ENCODE measurements around the gene MYL3.

Gene MYL3

DNA sequence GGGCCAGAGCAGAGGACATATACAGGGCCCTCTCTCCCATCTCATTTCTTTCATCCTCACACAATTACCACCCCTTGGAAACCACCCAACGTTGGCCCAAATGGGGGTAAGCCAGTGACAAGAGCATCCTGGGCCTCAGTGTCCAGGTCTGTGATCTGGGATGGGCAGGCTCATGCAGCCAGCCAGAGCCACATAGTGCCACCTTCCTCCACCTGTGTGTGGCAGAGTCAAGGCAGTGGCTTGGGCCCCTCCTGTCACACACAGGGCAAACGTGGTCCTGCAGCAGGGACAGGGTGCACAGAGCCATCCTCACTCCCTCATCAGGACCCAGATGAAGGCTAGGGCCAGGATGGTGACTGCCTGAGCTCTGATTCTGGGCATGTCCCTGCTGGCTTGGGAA is 2.3 kb upstream of the MYL3 start:
- no peak for DNase-seq (ENCODE audit: low read depth, low spot score)

DNA sequence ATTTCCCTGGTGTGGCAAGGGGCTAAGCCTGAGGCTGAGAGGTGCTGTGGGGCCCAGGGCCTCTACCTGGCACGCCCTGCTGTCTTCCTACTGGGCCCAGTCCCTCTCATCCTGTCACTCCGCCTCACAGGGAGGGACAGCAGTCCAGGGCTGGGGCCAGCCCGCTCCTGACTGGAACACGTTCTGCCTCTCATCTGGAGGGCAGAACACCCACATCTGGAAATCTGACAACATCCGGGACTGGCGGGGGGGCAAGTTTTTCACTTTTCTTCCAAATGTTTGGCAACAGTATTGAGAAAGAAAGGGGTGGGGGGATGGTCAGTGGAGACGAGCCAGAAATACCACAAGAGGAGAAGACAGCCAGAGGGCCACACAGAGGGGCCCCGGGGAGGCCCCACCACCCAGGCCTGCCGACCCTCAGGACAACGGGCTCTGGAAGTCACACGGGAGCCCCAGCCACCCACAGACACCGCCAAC is 1.8 kb upstream of the MYL3 start:
- DNase-seq (ENCODE audit: low read depth, low spot score) = no peak

DNA sequence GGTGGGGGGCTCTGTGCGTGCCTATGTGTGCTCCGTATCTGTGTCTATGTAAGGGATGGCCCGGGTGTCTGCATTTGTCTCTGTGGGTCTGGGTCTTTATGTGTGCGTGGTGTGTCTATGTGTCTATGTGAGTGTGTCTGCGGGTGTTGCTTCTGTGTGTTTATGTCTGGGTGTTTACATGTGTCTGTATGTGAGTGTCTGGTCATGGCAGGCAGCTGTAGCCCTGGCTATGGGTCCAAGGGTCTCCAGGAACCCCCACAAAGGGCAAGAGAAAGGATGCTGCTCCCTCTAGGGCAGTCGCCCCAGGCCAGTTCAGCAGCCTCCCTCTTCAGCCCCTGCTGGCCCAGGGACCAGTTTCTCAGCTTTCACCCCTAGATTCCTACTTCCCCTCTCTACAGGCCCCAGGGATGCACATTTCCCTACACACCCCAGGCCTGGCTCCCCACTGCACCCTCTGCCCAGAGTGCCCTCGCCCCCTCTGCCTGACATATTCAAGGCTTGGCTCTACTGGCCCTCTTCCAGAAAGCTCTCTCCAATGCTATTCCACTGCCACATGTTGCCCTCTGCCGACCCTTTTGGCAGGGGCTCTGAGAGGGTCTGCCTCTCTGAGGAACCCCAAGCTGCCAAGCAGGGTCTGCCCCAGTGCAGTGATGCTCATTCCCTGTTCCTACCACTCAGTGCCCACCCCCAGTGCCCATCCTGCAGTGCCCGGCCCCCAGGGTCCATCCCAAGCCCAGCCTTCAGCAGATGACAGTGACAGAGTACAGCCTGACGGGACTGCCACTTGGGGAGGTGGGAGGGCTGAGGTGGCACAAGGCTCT is 1.0 kb upstream of the MYL3 start:
- no peak for DNase-seq (ENCODE audit: low read depth, low spot score)

DNA sequence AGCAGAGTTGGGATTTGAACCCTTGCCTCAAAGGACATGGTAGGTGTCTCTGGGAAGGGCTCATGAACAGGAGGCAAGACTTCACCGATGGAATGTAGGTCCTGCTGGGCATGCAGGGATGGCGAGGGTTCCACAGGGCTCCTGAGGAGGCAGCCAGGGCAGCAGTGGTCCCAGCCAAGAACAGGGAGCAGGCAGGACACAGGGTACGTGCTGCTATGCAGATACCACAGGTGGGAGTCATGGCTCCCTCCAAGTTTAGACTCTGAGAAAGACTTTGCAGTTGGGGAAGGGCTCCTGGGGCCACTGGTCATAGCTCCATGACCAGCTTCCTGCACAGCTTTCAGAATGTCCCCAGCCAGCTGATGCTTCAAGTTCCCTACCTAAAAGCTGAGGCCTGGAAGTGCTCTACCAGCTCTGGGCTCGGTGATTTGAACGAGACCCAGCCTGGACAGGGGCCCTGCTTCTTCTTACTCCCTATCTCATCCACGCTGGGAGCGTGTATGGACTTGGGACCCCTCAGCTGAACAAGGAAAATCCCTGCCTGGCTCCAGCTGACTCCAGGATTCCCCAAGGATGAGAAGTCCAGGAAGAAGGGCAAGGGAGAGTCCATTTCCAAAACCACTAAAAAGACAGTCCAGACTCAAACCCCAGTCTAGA is 747 bp downstream of the MYL3 start:
- no peak for DNase-seq (ENCODE audit: low read depth, low spot score)

DNA sequence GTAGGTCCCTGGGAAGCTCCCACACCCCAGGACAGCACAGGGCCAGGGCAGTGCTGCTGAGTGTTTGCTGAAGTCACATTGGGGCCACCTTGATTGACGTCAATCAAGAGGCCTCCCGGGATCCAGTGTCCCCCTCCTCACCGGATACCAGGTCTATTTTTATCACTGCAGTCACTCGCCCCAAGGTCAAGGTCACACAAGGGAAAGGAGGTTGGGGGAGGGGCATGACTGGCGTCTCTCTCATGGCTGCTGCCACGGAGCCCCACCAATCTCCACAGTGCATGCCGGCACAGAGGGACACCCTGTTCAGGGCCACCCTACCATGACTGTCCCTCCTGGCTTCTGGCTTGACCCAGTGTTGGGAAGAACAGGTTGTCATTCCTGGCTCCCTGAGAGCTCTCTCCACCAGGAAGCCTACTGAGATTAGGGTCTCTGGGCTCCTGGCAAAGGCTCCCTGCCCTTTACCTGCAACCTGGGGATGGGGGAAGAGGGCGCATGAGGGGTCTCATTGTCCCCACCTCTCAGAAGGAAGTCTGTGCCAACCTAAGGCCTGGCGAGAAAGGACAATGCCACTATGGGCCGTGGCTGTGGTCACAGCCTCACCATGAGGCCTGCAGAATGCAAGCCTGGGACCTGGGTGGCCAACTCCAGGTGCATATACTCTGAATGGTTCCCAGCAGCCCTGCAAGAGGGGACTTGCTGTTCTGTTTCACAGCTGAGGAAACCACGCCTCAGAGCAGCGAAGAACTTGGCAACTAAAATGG is 1.5 kb downstream of the MYL3 start:
- DNase-seq (ENCODE audit: low read depth, low spot score) = no peak

DNA sequence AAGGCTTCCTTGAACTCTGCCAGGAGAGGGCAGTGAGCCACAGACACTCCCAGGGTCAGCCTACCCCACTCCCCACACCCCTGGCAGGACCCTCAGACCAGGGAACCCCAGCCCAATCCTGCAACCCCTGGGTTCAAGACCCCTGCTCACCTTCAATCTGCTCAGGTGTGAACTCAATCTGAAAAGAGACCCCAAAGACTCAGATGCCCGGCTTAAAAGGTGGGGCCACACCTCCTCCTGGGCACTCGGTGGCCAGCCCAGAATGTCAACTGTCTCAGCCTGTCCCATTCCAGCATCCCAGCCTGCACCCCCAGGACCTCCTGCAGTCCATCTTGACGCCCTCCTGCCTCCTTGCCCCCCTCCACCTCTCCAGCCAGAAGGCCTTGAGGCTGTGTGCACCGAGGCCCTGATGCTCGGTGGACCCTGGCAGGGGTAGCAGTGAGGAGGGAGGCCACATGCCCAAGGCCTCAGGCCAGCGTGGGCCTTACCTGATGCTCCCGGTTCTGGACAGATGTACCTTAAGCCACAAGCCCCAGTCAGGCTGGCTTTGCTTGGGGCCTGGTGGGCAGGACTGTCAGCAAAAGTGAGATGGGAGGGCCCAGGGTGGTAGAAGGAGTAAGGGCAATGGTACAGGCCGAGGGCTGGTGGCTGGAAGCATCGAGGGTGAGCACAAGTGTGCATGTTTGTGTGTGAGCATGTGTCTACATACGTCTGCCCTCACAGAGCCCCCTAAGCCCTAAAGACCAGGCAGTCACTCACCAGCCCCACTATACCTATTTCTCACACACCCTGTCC is 2.2 kb downstream of the MYL3 start:
- no peak for DNase-seq (ENCODE audit: low read depth, low spot score)

DNA sequence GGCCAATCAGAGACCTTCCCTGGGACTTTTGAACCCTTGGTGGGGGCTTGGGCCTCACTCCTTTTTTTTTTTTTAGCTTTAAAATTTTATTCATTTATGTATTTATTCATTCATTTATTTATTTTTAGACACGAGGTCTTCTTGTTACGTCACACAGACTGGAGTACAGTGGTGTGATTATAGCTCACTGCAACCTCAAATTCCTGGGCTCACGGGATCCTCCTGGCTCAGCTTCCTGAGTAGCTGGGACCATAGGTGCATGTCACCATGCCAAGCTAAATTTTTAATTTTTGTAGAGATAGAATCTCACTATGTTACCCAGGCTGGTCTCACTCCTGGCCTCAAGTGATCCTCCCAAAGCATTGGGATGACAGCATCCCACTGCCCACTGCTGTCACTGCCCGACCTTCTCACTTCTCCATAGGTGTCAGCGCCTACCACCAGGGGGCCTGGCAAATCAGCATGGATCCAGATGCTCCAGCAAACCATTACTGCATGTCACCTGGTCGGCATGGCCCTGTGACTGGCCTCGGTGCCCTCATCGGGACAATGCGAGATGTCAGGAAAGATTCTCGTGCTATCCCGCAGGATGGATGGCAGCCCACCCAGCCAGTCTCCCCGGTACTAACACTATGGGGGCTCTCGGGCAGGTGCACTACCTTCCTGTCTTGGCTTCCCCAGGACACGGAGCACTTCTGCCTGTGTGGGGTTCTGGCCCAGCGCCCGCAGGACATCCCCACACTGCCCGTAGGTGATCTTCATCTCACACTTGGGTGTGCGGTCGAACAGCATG is 3.0 kb downstream of the MYL3 start:
- DNase-seq (ENCODE audit: low read depth, low spot score) = no peak

DNA sequence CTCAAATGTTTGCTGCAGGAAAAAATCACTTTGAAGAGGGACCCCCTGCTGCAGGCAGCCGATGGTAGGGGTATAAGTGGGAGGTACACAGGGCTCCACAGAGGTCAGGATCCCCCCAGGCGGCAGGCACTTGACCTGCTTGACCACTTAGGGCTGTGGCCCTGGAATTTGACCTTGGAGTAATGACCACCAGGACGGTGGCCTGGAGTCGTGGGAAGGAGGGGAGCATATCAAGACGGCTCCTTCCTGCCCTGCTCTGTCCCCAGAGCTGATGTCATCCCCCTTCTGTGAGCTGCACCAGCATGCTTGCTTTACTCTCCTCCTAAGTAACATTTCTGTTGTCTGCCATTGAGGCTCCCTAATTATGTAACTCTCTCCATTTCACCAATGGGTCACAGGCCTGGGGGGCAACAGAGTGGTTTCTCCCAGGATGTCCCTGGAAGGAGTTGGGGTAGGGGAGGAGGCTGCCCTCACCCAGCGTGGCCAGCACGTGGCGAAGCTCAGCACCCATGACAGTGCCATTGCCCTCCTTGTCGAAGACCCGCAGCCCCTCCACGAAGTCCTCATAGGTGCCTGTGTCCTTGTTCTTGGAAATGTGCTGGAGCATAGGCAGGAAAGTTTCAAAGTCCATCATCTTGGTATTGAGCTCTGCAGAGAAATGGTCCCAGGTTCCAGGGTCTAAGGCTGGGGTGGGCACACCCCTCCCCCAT is 4.1 kb downstream of the MYL3 start:
- DNase-seq (ENCODE audit: low read depth, low spot score) = no peak

DNA sequence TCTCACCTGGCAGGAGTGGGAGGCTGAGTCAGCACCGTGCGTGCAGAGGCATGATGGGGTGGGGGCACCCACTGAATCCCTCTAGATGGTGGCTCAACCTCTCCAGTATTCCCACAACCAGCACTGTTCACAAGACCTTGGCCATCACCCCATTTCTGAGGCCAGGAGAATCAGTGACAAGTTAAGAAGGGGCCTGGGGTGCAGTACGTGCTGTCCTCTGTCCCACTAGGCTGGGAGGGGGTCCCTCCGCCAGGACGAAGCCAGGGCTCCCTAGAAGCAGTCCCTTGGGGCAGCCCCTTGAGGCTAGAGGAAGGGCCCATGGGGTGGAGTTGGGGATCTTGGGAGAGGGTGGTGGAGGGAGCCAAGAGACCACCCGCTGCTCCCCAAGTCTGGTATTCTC is 4.8 kb downstream of the MYL3 start:
- DNase-seq (ENCODE audit: low read depth, low spot score) = no peak

DNA sequence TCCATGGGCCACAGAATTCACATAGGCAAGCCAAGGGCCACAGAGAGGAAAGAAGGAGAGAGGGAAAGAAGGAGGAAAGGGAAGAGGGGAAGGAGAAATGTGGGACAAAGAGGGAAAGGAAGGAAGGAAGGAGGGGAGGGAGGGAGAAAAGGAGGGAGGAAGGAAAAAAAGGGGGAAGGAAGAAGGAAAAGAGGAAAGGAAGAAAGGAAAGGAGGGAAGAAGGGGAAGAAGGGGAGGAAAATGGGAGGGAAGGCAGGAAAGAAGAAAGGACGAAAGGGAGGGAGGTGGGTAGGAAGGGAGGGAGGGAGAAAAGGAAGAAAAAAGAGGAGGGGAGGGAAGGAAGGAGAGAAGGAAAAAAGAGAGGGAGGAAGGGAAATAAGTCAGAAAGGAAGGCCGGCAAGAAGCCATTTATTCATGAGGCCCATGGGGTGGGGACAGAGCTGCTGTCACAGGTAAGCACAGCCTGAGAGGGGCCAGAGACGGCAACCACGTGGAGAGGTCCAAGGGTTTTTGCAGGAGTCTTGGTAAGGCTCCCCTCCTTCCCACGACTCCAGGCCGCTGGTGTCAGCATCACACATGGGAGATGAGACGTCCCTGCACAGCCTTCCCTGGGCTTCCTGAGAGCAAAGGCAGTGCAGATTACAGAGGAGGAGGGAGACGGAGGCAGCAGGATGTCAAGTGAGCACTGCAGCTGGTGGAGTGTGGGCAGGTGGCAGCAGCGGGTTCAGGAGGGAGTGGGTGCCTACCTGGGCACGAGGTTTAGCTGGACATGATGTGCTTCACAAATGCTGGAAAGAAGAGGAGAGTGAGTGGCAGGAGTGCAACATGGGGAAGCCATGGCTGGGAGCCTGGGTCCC is 5.5 kb downstream of the MYL3 start:
- no peak for DNase-seq (ENCODE audit: low read depth, low spot score)

DNA sequence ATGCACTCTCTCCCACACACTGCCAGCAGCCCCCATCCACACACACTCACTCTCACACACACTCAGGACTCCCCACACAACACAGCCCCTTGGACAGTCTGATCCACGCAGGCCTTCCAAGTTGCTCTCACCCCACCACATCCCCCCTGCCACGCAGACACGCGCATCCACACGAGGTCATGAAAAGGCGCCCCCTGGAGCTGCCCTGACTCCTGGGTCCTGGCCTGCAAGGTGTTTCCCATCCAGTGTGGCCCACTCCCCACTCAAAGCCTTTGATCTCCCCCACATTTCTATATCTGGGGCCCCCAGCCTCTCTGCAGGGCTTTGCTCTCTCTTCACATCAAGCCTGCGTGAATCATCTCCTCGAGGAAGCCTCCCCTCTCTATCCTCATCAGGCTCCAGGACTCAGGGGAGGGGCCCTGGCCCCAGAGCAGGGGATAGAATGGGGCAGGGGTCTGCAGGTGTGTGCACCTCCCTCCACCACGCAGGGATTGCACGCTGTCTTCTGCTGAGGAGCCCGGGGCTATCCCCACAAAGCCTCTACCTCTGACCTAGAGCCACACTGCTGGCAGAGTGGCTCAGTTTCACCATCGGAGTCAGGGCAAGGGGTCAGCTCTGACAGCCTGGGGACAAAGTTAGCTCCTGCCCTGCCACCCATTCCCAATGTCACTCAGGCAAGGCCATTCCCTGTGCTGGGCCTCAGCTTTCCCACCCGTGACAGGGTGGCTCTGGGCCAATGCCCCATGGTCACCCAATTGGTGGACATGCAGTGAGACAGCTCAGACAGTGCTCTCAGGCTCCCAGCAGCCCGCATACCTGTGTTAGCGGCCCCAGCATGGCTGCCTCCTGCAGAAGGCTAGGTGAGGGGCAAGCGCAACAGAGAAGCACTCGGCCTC is 6.4 kb downstream of the MYL3 start:
- no peak for DNase-seq (ENCODE audit: low read depth, low spot score)

DNA sequence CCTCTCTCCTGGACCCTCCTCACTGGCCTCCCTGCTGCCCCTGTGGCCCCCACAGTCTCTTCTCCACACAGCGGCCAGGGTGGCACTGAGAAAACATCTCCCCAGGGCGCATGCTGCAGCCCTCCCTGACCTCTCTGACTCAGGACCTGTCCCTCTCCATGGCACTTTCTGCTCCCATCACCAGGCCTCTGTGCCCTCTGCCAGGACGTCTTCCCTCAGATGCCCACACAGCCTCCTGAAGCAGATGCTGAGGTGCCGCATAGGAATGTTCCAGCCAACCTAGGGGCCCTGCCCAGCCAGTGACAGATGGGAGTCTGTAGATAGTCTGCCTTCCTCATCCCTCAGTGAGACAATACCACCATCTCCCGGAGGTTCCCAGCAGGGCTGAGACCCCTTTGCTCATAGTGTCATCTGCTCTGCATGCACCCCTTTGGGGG is 8.7 kb downstream of the MYL3 start:
- no peak for DNase-seq (ENCODE audit: low read depth, low spot score)

DNA sequence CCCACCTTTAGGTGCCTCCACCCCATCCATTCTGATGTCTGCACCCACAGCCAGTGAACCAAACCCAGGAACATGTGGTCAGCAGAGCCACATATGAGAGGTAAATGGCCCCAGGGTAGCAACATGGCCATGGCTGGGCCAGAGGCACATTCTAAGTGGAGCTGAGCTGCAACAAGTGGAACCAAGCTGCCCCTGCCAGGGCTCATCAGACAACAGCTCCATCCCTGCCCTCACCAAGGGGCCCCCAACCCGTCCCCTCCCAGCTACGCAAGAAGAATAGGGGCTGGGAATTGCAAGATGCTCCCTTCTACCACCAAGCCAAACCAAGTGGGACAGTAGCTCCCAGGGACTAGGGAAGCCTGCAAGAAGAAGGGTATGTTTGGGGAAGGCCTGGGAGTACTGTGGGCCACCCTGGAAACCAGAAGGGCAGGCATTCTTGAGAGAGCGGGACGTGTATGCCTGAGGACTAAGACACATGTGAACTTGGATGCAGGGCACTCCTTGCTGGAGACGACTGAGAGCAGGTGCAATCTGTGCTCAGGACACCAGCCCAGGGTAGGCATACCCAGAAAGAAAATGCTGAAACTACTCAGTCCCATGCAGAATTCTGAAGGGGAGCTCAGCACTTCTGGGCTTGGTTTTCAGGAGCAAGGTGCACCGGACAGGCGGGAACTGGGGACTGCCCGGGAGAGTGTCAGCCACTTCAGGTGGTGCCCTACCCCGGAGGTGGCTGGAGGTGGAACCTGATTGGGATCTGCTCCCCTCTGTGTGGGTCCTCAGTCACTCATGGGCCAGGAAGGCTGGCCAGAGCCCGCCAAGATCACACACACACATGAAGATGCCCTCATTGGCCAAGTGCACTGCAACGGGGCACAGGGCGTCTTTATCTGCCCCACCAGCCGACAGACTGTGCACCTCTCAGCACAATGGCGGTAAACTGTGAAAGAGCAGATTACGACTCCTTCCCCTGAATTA is 9.5 kb downstream of the MYL3 start:
- no peak for DNase-seq (ENCODE audit: low read depth, low spot score)

DNA sequence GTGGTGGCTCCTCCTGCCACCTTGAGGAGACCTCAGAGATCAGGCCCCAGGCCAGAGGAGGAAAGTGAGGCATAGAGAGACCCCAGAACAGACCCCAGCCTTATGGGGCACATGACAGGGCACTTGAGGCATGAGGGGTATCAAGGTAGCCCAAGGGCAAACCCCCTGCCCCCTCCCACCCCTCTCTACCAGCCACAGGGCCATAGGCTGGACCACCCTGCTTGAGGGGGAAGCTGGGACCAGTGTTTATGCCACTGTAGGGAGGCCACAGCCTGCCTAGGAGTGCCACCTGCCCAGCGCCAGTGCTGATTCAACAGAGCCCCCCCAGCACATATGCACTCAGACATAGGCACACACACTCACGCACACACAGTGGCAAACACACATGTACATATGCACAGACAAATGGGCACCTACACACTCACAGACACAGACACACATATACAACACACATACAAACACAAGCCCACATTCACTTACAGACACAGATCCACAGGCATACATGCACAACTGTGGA is 10.3 kb downstream of the MYL3 start:
- no peak for DNase-seq (ENCODE audit: low read depth, low spot score)

DNA sequence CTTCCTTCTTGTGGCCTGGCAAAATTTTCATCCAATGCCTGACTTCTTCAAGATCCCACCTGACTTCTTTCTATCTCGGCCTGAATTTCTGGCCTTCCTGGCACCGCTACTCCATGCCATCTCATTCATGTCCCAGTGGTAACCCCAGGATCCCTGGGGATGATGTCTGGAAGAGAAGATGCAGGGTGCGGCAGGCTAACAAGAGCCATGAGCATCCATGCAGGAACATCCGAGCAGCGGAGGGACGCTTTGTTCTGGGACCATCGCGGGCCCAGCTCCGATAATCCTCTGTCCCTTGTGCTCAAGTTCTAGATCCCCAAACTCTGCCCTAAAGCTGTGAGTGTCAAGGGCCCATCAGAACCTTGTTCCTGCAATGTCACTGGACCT is 10.9 kb downstream of the MYL3 start:
- no peak for DNase-seq (ENCODE audit: low read depth, low spot score)

DNA sequence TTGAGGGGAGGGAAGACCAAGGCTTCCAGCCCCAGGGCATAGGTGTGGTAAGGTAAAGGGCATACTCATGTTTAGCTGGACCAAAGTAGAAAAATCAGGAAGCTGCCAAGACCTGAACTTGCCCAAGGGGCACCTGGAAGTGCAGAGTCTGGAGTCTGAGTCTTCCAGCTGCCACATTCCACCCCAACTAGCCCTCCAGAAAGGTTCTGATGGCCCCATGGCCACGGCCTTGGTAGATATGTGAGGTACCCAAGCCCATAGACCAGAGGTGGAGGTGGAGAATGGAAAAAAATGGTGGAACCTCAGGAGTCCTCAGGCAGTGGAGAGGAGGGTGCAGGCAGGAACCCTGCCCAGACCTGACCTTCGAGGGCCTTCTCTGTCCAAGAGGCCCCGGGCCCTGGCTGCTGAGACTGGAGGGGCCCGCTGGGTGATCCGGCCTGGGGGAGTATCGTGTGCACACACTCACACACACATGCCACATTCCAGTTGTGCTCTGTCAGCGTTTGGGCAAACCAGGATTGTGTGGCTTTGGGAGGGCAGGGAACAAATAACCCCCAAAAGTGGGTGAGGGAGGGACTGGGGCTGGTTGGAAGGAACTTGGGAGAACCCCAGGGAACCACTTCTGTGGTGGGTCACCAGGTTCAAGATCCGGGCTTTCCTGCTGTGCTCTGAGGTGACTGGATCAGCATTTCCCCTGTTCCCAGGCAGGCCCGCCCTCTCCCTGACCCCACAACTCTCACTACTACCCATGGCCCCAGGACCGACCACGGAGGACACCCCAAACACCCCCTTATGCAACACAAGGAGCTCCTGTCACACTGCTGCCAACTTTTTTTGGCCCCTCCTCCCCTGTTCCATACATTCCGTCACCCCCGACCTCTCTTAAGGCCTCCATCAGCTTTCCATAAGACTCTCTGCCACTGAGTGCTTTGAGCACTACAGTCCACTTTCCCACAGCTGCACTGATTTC is 11.6 kb downstream of the MYL3 start:
- DNase-seq (ENCODE audit: low read depth, low spot score) = no peak
